ENCODE measurements around the gene OTOGL. TPM values are rescaled to one million over a fixed set of nuclear protein-coding genes. Genes with fewer than 3 reads are reported as not detected.

The OTOGL gene
- total RNA-seq, 2 experiments from 2014 or later, result not detected

- Histone ChIP-seq H2AFZ (ENCODE audit: low read length) (no peak overlapping the region), H3K4me2 (ENCODE audit: low read length) (no peak overlapping the region), H3K27ac (ENCODE audit: low read depth, low read length, poor library complexity, severe bottlenecking) (no peak overlapping the region), H3K4me3 (ENCODE audit: low read depth, low read length, poor library complexity, severe bottlenecking) (no peak overlapping the region), H3K4me1 (ENCODE audit: insufficient read depth, low read length, poor library complexity, severe bottlenecking) (no peaks in the 10 kb centered on the region), H3K36me3 (ENCODE audit: insufficient read depth, low read length) (no peaks in the 10 kb centered on the region), H3K9me2 (ENCODE audit: insufficient read depth, low read length) (no peaks in the 10 kb centered on the region), H4K20me1 (ENCODE audit: insufficient read depth, low read length) (no peaks in the 10 kb centered on the region), H3K9me3 (ENCODE audit: low read length) (no peaks in the 10 kb centered on the region), H3K79me2 (ENCODE audit: insufficient read depth, low read depth, low read length) (no peaks in the 10 kb centered on the region)
- no peak for DNase-seq (ENCODE audit: low spot score)
- POLR2A ChIA-PET, result interaction anchor here (0.5 kb wide), 1 partner anchor 227 kb away, joined by 3 read pairs; no protein-coding TSS in a partner anchor
- TF ChIP-seq EZH2phosphoT487 (IDR thresholded peaks at IDR 0.05; ENCODE audit: borderline replicate concordance, low read depth, low read length) (no peak), CTCF (conservative IDR thresholded peaks at IDR 0.05; ENCODE audit: low read length) (no peak)
- no TSS peak for BruUV-seq (replicated peaks)
- CTCF ChIA-PET (ENCODE audit: unreplicated experiment), result no interaction called here
- intact Hi-C loops (cut with micrococcal nuclease; ENCODE audit: unreplicated experiment), result no loop called here
Observed at GRCh38 chr12:80101126-80101525, 1.8 kb downstream of the OTOGL start.

- no TSS peak for BruUV-seq (replicated peaks)
Observed at GRCh38 chr12:80107221-80107620, 7.9 kb downstream of the OTOGL start.

GRCh38 chr12:80116735-80117134 lies 17.4 kb downstream of the OTOGL start:
- Histone ChIP-seq H3K79me2 (ENCODE audit: insufficient read depth, low read depth, low read length) (no peaks in the 10 kb centered on the region), H3K4me3 (ENCODE audit: low read depth, low read length, poor library complexity, severe bottlenecking) (no peak overlapping the region), H3K36me3 (ENCODE audit: insufficient read depth, low read length) (no peaks in the 10 kb centered on the region), H4K20me1 (ENCODE audit: insufficient read depth, low read length) (no peaks in the 10 kb centered on the region), H3K27ac (ENCODE audit: low read depth, low read length, poor library complexity, severe bottlenecking) (no peak overlapping the region), H3K9me2 (ENCODE audit: insufficient read depth, low read length) (no peaks in the 10 kb centered on the region), H3K4me2 (ENCODE audit: low read length) (no peak overlapping the region), H2AFZ (ENCODE audit: low read length) (no peak overlapping the region), H3K9me3 (ENCODE audit: low read length) (no peaks in the 10 kb centered on the region), H3K4me1 (ENCODE audit: insufficient read depth, low read length, poor library complexity, severe bottlenecking) (no peaks in the 10 kb centered on the region)
- ChIA-PET POLR2A (interaction anchor here (0.6 kb wide), 1 partner anchor 17 kb away, joined by 3 read pairs; no protein-coding TSS in a partner anchor), CTCF (ENCODE audit: unreplicated experiment) (no interaction called here)
- intact Hi-C loops (cut with micrococcal nuclease; ENCODE audit: unreplicated experiment), result no loop called here
- no peak for TF ChIP-seq CTCF (conservative IDR thresholded peaks at IDR 0.05; ENCODE audit: low read length)
- no peak for TF ChIP-seq EZH2phosphoT487 (IDR thresholded peaks at IDR 0.05; ENCODE audit: borderline replicate concordance, low read depth, low read length)
- no TSS peak for BruUV-seq (replicated peaks)
- DNase-seq (ENCODE audit: low spot score), result no peak

More at GRCh38 chr12:80107221-80107620, 7.9 kb downstream of the OTOGL start:
- H3K4me3 ChIP-seq (ENCODE audit: low read depth, low read length, poor library complexity, severe bottlenecking), result no peak overlapping the region
- no peak overlapping the region for H2AFZ ChIP-seq (ENCODE audit: low read length)
- H3K27ac ChIP-seq (ENCODE audit: low read depth, low read length, poor library complexity, severe bottlenecking), result no peak overlapping the region
- DNase-seq (ENCODE audit: low spot score), result no peak
- no peaks in the 10 kb centered on the region for H3K4me1 ChIP-seq (ENCODE audit: insufficient read depth, low read length, poor library complexity, severe bottlenecking)
- ChIA-PET CTCF (ENCODE audit: unreplicated experiment) (no interaction called here), POLR2A (no interaction called here)
- H3K9me2 ChIP-seq (ENCODE audit: insufficient read depth, low read length), result no peaks in the 10 kb centered on the region
- TF ChIP-seq EZH2phosphoT487 (IDR thresholded peaks at IDR 0.05; ENCODE audit: borderline replicate concordance, low read depth, low read length), result no peak
- no peak overlapping the region for H3K4me2 ChIP-seq (ENCODE audit: low read length)
- no peaks in the 10 kb centered on the region for H4K20me1 ChIP-seq (ENCODE audit: insufficient read depth, low read length)
- intact Hi-C loops (cut with micrococcal nuclease; ENCODE audit: unreplicated experiment), result no loop called here
- H3K79me2 ChIP-seq (ENCODE audit: insufficient read depth, low read depth, low read length), result no peaks in the 10 kb centered on the region
- no peaks in the 10 kb centered on the region for H3K9me3 ChIP-seq (ENCODE audit: low read length)
- H3K36me3 ChIP-seq (ENCODE audit: insufficient read depth, low read length), result no peaks in the 10 kb centered on the region
